ENCODE data around the gene SIK3. TPM values are rescaled to one million over a fixed set of nuclear protein-coding genes. Genes with fewer than 3 reads are reported as not detected.
A peak's percentile ranks its signal among the peaks of the same experiment; 100 is the strongest.
"Not testable (repeated sequence)": the region's sequence is repeated elsewhere in the genome, so short reads cannot be mapped to it uniquely, and the experiment has no call there.

The SIK3 gene
- total RNA-seq, 1 donor from 2014 or later: 29.4 TPM

DNA sequence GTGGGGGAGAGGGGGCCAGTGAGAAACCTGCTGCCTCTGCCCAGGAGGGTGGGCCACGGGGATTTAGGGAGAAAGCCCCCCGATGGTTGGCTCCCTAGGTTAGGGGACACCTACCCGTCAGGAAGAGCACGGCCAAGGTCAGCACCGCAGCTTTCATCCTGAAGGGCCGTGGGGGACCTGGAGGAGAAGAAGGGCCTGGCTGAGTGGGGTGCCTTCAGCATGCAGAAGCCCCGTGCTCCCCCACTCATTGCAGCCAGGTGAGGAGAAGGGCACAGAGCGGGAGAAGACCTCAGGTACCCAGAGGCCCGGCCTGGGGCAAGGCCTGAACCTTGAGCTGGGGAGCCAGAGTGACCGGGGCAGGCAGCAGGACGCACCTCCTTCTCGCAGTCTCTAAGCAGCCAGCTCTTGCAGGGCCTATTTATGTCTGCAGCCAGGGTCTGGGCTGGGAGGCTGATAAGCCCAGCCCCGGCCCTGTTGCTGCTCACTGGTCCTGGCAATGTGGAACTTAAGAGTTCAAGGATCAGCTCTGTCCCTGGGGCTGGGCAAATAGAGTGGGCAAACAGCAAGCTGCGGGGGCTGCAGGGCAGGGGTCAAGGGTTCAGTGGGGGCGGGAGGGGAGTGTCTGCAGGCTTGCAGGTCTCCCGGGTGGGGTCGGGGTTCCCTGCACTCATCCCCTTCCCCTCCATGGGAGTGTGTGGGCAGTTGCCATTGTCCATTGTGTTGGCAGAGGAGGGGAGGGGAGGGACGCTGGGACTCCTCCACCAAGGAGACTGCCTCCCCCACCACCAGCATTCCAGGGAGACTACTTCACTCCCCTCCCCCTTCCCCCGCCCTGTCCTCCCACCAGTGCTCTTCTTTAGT lies 260.8 kb downstream of the SIK3 start, which contains the start of gene APOA1:
Gene APOA1 (minus strand): TSS at position 392 of the 861 bp plus-strand sequence. CDS start 235 bp downstream, at position 157.
- Mint-ChIP-seq H3K9me3 (ENCODE audit: unreplicated experiment) (no peaks in the 10 kb centered on the region), H3K27me3 (ENCODE audit: unreplicated experiment) (peaks cover 2% of the 10 kb centered on the region), H3K36me3 (ENCODE audit: low read depth, unreplicated experiment) (no peaks in the 10 kb centered on the region), H3K27ac (ENCODE audit: unreplicated experiment) (no peak within 1 kb of the TSS), H3K4me1 (ENCODE audit: unreplicated experiment) (peaks cover 15% of the 10 kb centered on the region), H3K4me3 (ENCODE audit: unreplicated experiment) (no peak within 1 kb of the TSS)
- TF ChIP-seq, protein P1, sequence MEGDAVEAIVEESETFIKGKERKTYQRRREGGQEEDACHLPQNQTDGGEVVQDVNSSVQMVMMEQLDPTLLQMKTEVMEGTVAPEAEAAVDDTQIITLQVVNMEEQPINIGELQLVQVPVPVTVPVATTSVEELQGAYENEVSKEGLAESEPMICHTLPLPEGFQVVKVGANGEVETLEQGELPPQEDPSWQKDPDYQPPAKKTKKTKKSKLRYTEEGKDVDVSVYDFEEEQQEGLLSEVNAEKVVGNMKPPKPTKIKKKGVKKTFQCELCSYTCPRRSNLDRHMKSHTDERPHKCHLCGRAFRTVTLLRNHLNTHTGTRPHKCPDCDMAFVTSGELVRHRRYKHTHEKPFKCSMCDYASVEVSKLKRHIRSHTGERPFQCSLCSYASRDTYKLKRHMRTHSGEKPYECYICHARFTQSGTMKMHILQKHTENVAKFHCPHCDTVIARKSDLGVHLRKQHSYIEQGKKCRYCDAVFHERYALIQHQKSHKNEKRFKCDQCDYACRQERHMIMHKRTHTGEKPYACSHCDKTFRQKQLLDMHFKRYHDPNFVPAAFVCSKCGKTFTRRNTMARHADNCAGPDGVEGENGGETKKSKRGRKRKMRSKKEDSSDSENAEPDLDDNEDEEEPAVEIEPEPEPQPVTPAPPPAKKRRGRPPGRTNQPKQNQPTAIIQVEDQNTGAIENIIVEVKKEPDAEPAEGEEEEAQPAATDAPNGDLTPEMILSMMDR (IDR thresholded peaks at IDR 0.05; ENCODE audit: unreplicated experiment): no peak
- no peak for DNase-seq (ENCODE audit: low spot score)

DNA sequence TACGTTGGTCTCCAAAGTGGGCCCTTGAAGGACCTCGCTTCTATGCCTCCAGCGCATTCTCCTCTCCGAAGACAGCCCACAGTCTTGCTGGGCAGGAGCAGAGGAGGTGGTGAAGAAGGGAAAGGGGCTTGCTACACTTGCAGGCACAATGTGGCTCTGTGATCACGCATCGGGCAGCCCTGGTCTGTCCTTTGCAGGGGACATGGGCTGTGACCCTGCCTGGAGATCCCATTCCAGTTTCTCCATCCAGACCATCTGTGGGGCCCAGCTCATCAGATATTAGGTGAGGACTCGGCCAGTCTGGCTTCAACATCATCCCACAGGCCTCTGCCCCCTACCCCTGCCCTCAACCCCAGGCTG lies 261.6 kb downstream of the SIK3 start:
- TF ChIP-seq, protein P1 (IDR thresholded peaks at IDR 0.05; ENCODE audit: unreplicated experiment): no peak
- H3K36me3 Mint-ChIP-seq (ENCODE audit: low read depth, unreplicated experiment): no peaks in the 10 kb centered on the region
- no peak for DNase-seq (ENCODE audit: low spot score)
- peaks cover 2% of the 10 kb centered on the region for H3K27me3 Mint-ChIP-seq (ENCODE audit: unreplicated experiment)
- H3K4me1 Mint-ChIP-seq (ENCODE audit: unreplicated experiment): peaks cover 15% of the 10 kb centered on the region
- no peaks in the 10 kb centered on the region for H3K9me3 Mint-ChIP-seq (ENCODE audit: unreplicated experiment)
- no peak overlapping the region for H3K4me3 Mint-ChIP-seq (ENCODE audit: unreplicated experiment)
- no peak overlapping the region for H3K27ac Mint-ChIP-seq (ENCODE audit: unreplicated experiment)

DNA sequence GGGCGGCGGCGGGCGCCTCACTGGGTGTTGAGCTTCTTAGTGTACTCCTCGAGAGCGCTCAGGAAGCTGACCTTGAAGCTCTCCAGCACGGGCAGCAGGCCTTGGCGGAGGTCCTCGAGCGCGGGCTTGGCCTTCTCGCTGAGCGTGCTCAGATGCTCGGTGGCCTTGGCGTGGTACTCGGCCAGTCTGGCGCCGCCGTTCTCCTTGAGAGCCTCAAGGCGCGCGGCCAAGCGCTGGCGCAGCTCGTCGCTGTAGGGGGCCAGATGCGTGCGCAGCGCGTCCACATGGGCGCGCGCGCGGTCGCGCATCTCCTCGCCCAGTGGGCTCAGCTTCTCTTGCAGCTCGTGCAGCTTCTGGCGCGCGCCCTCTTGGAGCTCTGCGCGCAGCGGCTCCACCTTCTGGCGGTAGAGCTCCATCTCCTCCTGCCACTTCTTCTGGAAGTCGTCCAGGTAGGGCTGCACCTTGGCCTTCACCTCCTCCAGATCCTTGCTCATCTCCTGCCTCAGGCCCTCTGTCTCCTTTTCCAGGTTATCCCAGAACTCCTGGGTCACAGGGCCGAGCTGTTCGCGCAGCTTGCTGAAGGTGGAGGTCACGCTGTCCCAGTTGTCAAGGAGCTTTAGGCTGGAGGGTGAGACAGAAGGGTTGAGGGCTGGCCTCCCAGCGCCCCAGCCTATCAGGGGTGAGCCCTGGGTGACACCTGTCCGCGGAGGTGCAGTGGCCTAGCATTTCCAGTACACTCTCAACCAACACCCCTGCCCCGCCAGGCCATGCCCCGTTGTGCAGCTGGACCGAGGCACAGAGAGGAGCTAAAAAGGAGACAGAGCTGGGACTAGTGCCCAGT lies 262.2 kb downstream of the SIK3 start:
- Mint-ChIP-seq H3K27ac (ENCODE audit: unreplicated experiment) (no peak overlapping the region), H3K27me3 (ENCODE audit: unreplicated experiment) (peaks cover 2% of the 10 kb centered on the region), H3K4me1 (ENCODE audit: unreplicated experiment) (peaks cover 15% of the 10 kb centered on the region), H3K36me3 (ENCODE audit: low read depth, unreplicated experiment) (no peaks in the 10 kb centered on the region), H3K4me3 (ENCODE audit: unreplicated experiment) (no peak overlapping the region), H3K9me3 (ENCODE audit: unreplicated experiment) (no peaks in the 10 kb centered on the region)
- DNase-seq (ENCODE audit: low spot score): peak; percentile 72
- TF ChIP-seq, protein P1 (IDR thresholded peaks at IDR 0.05; ENCODE audit: unreplicated experiment): peak; percentile 27

GRCh38 chr11:116835042-116835772 lies 263.0 kb downstream of the SIK3 start:
- Mint-ChIP-seq H3K27me3 (ENCODE audit: unreplicated experiment) (peaks cover 2% of the 10 kb centered on the region), H3K36me3 (ENCODE audit: low read depth, unreplicated experiment) (no peaks in the 10 kb centered on the region), H3K27ac (ENCODE audit: unreplicated experiment) (no peak overlapping the region), H3K9me3 (ENCODE audit: unreplicated experiment) (no peaks in the 10 kb centered on the region), H3K4me3 (ENCODE audit: unreplicated experiment) (no peak overlapping the region), H3K4me1 (ENCODE audit: unreplicated experiment) (peaks cover 12% of the 10 kb centered on the region)
- DNase-seq (ENCODE audit: low spot score): no peak
- TF ChIP-seq, protein P1 (IDR thresholded peaks at IDR 0.05; ENCODE audit: unreplicated experiment): no peak

DNA sequence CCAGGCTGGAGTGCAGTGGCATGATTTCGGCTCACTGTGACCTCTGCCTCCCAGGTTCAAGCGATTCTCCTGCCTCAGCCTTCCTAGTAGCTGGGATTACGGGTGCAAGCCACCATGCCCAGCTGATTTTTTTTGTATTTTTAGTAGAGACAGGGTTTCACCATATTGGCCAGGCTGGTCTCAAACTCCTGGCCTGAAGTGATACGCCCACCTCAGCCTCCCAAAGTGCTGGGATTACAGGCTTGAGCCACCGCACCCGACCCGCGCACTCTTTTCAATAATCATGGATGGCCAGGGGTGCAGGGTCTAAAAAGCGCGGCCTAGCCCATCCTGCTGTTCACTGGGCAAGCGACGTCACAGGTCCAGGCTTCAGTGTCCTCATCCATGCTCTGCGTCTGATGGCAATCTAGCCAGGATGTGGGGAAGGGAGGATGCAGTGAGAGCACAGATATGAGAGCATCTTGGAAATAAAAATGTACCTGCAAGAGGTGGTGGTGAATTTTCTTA lies 263.6 kb downstream of the SIK3 start:
- H3K36me3 Mint-ChIP-seq (ENCODE audit: low read depth, unreplicated experiment); H3K9me3 Mint-ChIP-seq (ENCODE audit: unreplicated experiment); H3K4me3 Mint-ChIP-seq (ENCODE audit: unreplicated experiment); DNase-seq (ENCODE audit: low spot score); H3K27ac Mint-ChIP-seq (ENCODE audit: unreplicated experiment); H3K27me3 Mint-ChIP-seq (ENCODE audit: unreplicated experiment): not testable (repeated sequence)
- peaks cover 12% of the 10 kb centered on the region for H3K4me1 Mint-ChIP-seq (ENCODE audit: unreplicated experiment)
